Frontal cortex (tissue), 4 donors: ENCODE data around the gene MACC1. TPM values are rescaled to one million over a fixed set of nuclear protein-coding genes. Genes with fewer than 3 reads are reported as not detected.
A peak's percentile ranks its signal among the peaks of the same experiment; 100 is the strongest.
"Not testable (repeated sequence)": the region's sequence is repeated elsewhere in the genome, so short reads cannot be mapped to it uniquely, and the experiment has no call there.

ENCODE experiments used
- DNase-seq, 2 donors: peaks; one replicate each; pipeline ENCODE4 v3.0.0; 2012; ENCODE audit warnings: low spot score in 2 of 2
- FAIRE-seq: peaks from 2 replicates; lab custom pipeline; 2012; peaks lifted over from hg19 to GRCh38; lab: Jason Lieb, UNC
- total RNA-seq: library from RNA; depleted of rRNA; stranded (reverse); fragments of >200 nt; gene quantifications from one replicate; pipeline ENCODE4 v1.2.3, GENCODE V29; 2014
- donor health status: control.
- donor health status: control.
- donor health status: control.

Gene MACC1
- total RNA-seq, 1 donor from 2014 or later, result 0.41 TPM

GRCh38 chr7:20188567-20188966 lies 28.6 kb downstream of the MACC1 start:
- no peak for DNase-seq
- no peak for FAIRE-seq

- FAIRE-seq, DNase-seq: not testable (repeated sequence)
Observed at GRCh38 chr7:20187850-20188249, 29.3 kb downstream of the MACC1 start.

- no peak for DNase-seq
- no peak for FAIRE-seq
Observed at GRCh38 chr7:20185988-20186387, 31.2 kb downstream of the MACC1 start.

GRCh38 chr7:20183086-20183485 lies 34.1 kb downstream of the MACC1 start:
- FAIRE-seq, result no peak

GRCh38 chr7:20176578-20177242 lies 40.5 kb downstream of the MACC1 start:
- no peak for DNase-seq
- FAIRE-seq, result no peak

More at GRCh38 chr7:20183086-20183485, 34.1 kb downstream of the MACC1 start:
- no peak for DNase-seq

- FAIRE-seq (no peak), DNase-seq (no peak)
Observed at GRCh38 chr7:20173828-20174227, 43.4 kb downstream of the MACC1 start.

GRCh38 chr7:20172736-20173334 lies 44.3 kb downstream of the MACC1 start:
- DNase-seq (peak in 1 of 2 donors; percentile 25), FAIRE-seq (no peak)

- DNase-seq, result no peak
Observed at GRCh38 chr7:20170633-20171032, 46.6 kb downstream of the MACC1 start.

GRCh38 chr7:20165146-20165510 lies 52.1 kb downstream of the MACC1 start:
- DNase-seq (no peak), FAIRE-seq (no peak)

More at GRCh38 chr7:20170633-20171032, 46.6 kb downstream of the MACC1 start:
- no peak for FAIRE-seq

- no peak for DNase-seq
- FAIRE-seq, result no peak
Observed at GRCh38 chr7:20164425-20165145, 52.6 kb downstream of the MACC1 start.

GRCh38 chr7:20162665-20163064 lies 54.5 kb downstream of the MACC1 start:
- no peak for FAIRE-seq
- no peak for DNase-seq

- no peak for DNase-seq
- no peak for FAIRE-seq
Observed at GRCh38 chr7:20159226-20159747, 57.9 kb downstream of the MACC1 start.

GRCh38 chr7:20158684-20159083 lies 58.5 kb downstream of the MACC1 start:
- peak in 1 of 2 donors; percentile 2 for DNase-seq
- peak; percentile 48 for FAIRE-seq

GRCh38 chr7:20157456-20157855 lies 59.7 kb downstream of the MACC1 start:
- FAIRE-seq (no peak), DNase-seq (no peak)

GRCh38 chr7:20153999-20154398 lies 63.2 kb downstream of the MACC1 start:
- FAIRE-seq, result no peak
- DNase-seq, result no peak

- FAIRE-seq (no peak), DNase-seq (no peak)
Observed at GRCh38 chr7:20153567-20153966, 63.6 kb downstream of the MACC1 start.

GRCh38 chr7:20152511-20152910 lies 64.7 kb downstream of the MACC1 start:
- FAIRE-seq (no peak), DNase-seq (no peak)

- DNase-seq (no peak), FAIRE-seq (no peak)
Observed at GRCh38 chr7:20151708-20152456, 65.3 kb downstream of the MACC1 start.

GRCh38 chr7:20146451-20146850 lies 70.7 kb downstream of the MACC1 start:
- FAIRE-seq (no peak), DNase-seq (no peak)

GRCh38 chr7:20144801-20145200 lies 72.4 kb downstream of the MACC1 start:
- DNase-seq (no peak), FAIRE-seq (no peak)
